H1 (cell line): Measurements from ENCODE around the gene FCER2.

ENCODE experiments used
- POLR2AphosphoS5 ChIP-seq: IDR thresholded peaks from 2 replicates; pipeline ENCODE4 v1.6.1; 2011; ENCODE audit warnings: low read depth, low read length
- RXRA ChIP-seq: IDR thresholded peaks from 2 replicates; pipeline ENCODE4 v1.6.1; 2011; ENCODE audit warnings: low read depth, mild to moderate bottlenecking, low read length, moderate library complexity; ENCODE audit not compliant: insufficient read depth
- SIN3A ChIP-seq, 2 experiments: IDR thresholded peaks in 1 of 2; conservative IDR thresholded peaks in 1 of 2; 2 replicates each; pipeline ENCODE4 v1.6.1; 2011 to 2012; ENCODE audit warnings: low read length in 2 of 2, improper control_type of control experiment in 1 of 2, low read depth in 1 of 2, mild to moderate bottlenecking in 1 of 2
- TF ChIP-seq, protein P1 (sequence below), 3 experiments: IDR thresholded peaks; 1 replicate in 2 of 3; 2 replicates in 1 of 3; pipeline versions ENCODE4 v1.5.1 to v1.6.1; 2011; ENCODE audit warnings: low read length in 3 of 3, mild to moderate bottlenecking in 3 of 3, inconsistent platforms in 2 of 3, low read depth in 1 of 3, moderate library complexity in 1 of 3; ENCODE audit not compliant: insufficient read depth in 1 of 3; ENCODE audit errors: control extremely low read depth in 1 of 3

DNA sequence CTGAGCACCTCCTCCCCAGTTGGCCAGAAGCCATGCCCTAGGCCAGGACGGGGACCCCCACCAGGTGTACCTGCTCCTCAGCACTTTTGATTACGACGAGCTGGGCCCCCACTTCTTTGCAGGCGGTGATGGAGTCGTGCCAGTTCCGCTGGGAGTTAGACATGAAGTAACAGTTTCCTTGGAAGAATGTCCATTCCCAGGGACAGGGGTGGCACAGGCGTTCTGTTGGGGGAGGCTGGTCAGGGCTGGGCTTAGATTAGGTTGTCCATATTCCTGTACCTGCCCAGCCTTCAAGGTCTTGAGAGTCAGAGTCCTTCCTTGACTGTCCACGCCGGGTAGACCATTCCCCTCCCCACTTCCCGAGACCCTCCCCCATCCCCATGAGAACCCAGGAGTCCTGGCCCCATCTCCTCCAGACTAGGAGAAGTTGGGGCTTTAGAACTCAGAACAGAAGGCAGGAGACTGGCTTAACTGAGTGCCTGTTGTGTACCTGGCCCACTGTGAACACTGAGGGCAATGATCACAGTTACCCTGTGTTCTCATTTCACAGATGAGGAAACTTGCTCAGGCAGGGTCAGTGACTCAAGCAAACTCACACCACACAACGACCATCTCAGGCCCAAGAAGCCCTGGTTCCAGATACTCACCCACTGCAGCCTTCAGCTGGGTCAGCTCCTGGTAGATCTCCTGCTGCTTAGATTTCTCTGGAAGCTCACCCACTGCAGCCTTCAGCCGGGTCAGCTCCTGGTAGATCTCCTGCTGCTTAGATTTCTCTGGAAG lies 43.1 kb upstream of the FCER2 start:
- no peak for TF ChIP-seq RXRA
- no peak for TF ChIP-seq POLR2AphosphoS5
- TF ChIP-seq, protein P1, sequence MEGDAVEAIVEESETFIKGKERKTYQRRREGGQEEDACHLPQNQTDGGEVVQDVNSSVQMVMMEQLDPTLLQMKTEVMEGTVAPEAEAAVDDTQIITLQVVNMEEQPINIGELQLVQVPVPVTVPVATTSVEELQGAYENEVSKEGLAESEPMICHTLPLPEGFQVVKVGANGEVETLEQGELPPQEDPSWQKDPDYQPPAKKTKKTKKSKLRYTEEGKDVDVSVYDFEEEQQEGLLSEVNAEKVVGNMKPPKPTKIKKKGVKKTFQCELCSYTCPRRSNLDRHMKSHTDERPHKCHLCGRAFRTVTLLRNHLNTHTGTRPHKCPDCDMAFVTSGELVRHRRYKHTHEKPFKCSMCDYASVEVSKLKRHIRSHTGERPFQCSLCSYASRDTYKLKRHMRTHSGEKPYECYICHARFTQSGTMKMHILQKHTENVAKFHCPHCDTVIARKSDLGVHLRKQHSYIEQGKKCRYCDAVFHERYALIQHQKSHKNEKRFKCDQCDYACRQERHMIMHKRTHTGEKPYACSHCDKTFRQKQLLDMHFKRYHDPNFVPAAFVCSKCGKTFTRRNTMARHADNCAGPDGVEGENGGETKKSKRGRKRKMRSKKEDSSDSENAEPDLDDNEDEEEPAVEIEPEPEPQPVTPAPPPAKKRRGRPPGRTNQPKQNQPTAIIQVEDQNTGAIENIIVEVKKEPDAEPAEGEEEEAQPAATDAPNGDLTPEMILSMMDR (IDR thresholded peaks at IDR 0.05; ENCODE audit: control extremely low read depth in 1 of 3, insufficient read depth in 1 of 3, low read depth in 1 of 3, low read length in 3 of 3), result no peak
- TF ChIP-seq SIN3A (conservative IDR thresholded peaks at IDR 0.05 in 1 of 2, IDR thresholded peaks at IDR 0.05 in 1 of 2; ENCODE audit: low read depth in 1 of 2, low read length in 2 of 2), result no peak
